GM12873 (cell line): ENCODE results near the gene HOXC11.

Experiments
- CTCF ChIP-seq: IDR thresholded peaks from 2 replicates; pipeline ENCODE4 v1.5.1; 2012; ENCODE audit warnings: low read depth, mild to moderate bottlenecking, moderate library complexity, low read length, control low read depth; ENCODE audit not compliant: insufficient read depth; ENCODE audit errors: missing control alignments

The HOXC11 gene

GRCh38 chr12:53956251-53956887, 16.6 kb upstream of the HOXC11 start:
- TF ChIP-seq CTCF, result no peak

- no peak for TF ChIP-seq CTCF
Measured at GRCh38 chr12:53956914-53957536, 15.9 kb upstream of the HOXC11 start.

- TF ChIP-seq CTCF, result no peak
Measured at GRCh38 chr12:53958128-53958527, 14.8 kb upstream of the HOXC11 start.

GRCh38 chr12:53959314-53959713, 13.6 kb upstream of the HOXC11 start:
- no peak for TF ChIP-seq CTCF

- no peak for TF ChIP-seq CTCF
Measured at GRCh38 chr12:53960187-53961024, 12.5 kb upstream of the HOXC11 start.

- no peak for TF ChIP-seq CTCF
Measured at GRCh38 chr12:53961025-53961761, 11.7 kb upstream of the HOXC11 start.

- TF ChIP-seq CTCF, result no peak
Measured at GRCh38 chr12:53963005-53963404, 9.9 kb upstream of the HOXC11 start.
